ENCODE data around the gene RNF157.

Gene RNF157

GRCh38 chr17:76182016-76182764, 58.1 kb downstream of the RNF157 start:
- peak; percentile 86 for TF ChIP-seq CTCF (IDR thresholded peaks at IDR 0.05; ENCODE audit: low read depth, low read length)
- H3K4me3 ChIP-seq (ENCODE audit: low read depth, low read length), result no peak overlapping the region

- no peak overlapping the region for H3K4me3 ChIP-seq (ENCODE audit: low read depth, low read length)
- TF ChIP-seq CTCF (IDR thresholded peaks at IDR 0.05; ENCODE audit: low read depth, low read length), result no peak
These were observed 60.5 kb downstream of the RNF157 start for GRCh38 chr17:76179496-76180467.

- TF ChIP-seq CTCF (IDR thresholded peaks at IDR 0.05; ENCODE audit: low read depth, low read length), result no peak
- H3K4me3 ChIP-seq (ENCODE audit: low read depth, low read length), result no peak overlapping the region
These were observed 62.2 kb downstream of the RNF157 start for GRCh38 chr17:76178124-76178523.

- no peak for TF ChIP-seq CTCF (IDR thresholded peaks at IDR 0.05; ENCODE audit: low read depth, low read length)
- no peak overlapping the region for H3K4me3 ChIP-seq (ENCODE audit: low read depth, low read length)
These were observed 63.4 kb downstream of the RNF157 start for GRCh38 chr17:76176701-76177574.

GRCh38 chr17:76174037-76174436, 66.3 kb downstream of the RNF157 start:
- TF ChIP-seq CTCF (IDR thresholded peaks at IDR 0.05; ENCODE audit: low read depth, low read length), result no peak
- H3K4me3 ChIP-seq (ENCODE audit: low read depth, low read length), result no peak overlapping the region

GRCh38 chr17:76173474-76173873, 66.8 kb downstream of the RNF157 start:
- no peak overlapping the region for H3K4me3 ChIP-seq (ENCODE audit: low read depth, low read length)
- TF ChIP-seq CTCF (IDR thresholded peaks at IDR 0.05; ENCODE audit: low read depth, low read length), result no peak

Data from WI38 (cell line).